Cardiac muscle cell (in vitro differentiated cells and primary cell): ENCODE results near the gene GNAT3. TPM values are rescaled to one million over a fixed set of nuclear protein-coding genes. Genes with fewer than 3 reads are reported as not detected.

Source experiments
- DNase-seq, 2 donors: peaks; one replicate each; pipeline versions ENCODE4 v3.0.0 to v3.0.0-alpha.2; 2010 to 2017; ENCODE audit warnings: low read depth in 1 of 2, low spot score in 1 of 2
- H3K27ac ChIP-seq: fragments of 200-600 bp; sonication (generic); 2 replicates; pipeline ENCODE4 v1.5.1; 2016
- H3K27me3 ChIP-seq: fragments of 200-600 bp; sonication (generic); 2 replicates; pipeline ENCODE4 v1.6.0; 2016; ENCODE audit warnings: control low read depth
- H3K36me3 ChIP-seq: fragments of 200-600 bp; sonication (generic); 2 replicates; pipeline ENCODE4 v1.5.1; 2016; ENCODE audit warnings: control low read depth
- H3K4me1 ChIP-seq: fragments of 200-600 bp; sonication (generic); 2 replicates; pipeline ENCODE4 v1.8.1; 2017; ENCODE audit warnings: low read depth, mild to moderate bottlenecking, mixed run types
- H3K4me3 ChIP-seq: fragments of 200-600 bp; sonication (generic); 2 replicates; pipeline ENCODE4 v1.5.1; 2016; ENCODE audit warnings: mild to moderate bottlenecking
- H3K9me3 ChIP-seq: fragments of 200-600 bp; sonication (generic); 2 replicates; pipeline ENCODE4 v1.5.1; 2017; ENCODE audit warnings: low read depth, mild to moderate bottlenecking, control low read depth
- CTCF ChIP-seq: IDR thresholded peaks from 2 replicates; pipeline ENCODE4 v1.5.1; 2012; ENCODE audit warnings: low read depth, mild to moderate bottlenecking, low read length
- polyA plus RNA-seq: library from polyadenylated mRNA; unstranded; fragments of >200 nt; fragmentation: Nextera tagmentation; extraction: Ambion mirVana; gene quantifications from 2 replicates; pipeline ENCODE4 v1.2.1, GENCODE V29; 2016
- total RNA-seq: library from RNA; depleted of rRNA; stranded (reverse); fragments of >200 nt; gene quantifications from 2 replicates; pipeline ENCODE4 v1.2.3, GENCODE V29; 2016

GNAT3 gene
- total and polyA plus RNA-seq, 2 experiments from 2014 or later, result not detected

GRCh38 chr7:80420876-80421275 lies 91.0 kb downstream of the GNAT3 start:
- no peaks in the 10 kb centered on the region for H3K36me3 ChIP-seq
- no peaks in the 10 kb centered on the region for H3K27me3 ChIP-seq
- H3K4me3 ChIP-seq, result no peak overlapping the region
- no peaks in the 10 kb centered on the region for H3K4me1 ChIP-seq
- H3K9me3 ChIP-seq, result no peaks in the 10 kb centered on the region
- no peak for DNase-seq
- no peak for TF ChIP-seq CTCF
- H3K27ac ChIP-seq, result no peak overlapping the region

DNA sequence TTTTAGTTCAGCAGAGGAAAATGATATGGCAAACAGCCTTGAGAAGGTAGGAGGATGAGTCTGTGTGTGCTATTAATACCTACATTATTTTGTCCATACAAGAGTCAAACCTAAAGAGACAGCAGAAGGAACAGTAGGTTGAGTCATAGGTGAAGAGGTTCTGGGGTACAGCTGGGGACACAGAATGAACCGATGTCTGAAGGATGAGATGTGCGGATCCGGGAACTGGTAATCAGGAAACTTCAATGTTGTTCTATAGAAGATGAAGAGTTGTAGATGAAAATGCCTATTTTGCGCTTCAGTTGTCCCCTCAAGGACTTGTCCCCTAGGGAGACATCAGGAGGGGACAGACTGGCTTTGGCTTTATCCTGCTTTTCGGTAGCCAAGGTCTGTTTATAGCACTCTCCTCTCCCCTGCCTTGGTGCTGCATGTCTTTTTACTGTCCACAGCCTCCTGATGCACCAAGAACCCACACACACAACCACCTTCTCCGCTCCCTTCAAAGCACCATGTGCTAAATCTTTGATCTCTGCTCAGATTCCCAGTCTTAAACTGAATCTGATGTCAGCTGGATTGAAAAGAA lies 94.6 kb downstream of the GNAT3 start:
- Histone ChIP-seq H3K9me3 (no peaks in the 10 kb centered on the region), H3K27me3 (no peaks in the 10 kb centered on the region), H3K36me3 (no peaks in the 10 kb centered on the region), H3K27ac (no peak overlapping the region), H3K4me1 (no peaks in the 10 kb centered on the region), H3K4me3 (no peak overlapping the region)
- no peak for TF ChIP-seq CTCF
- no peak for DNase-seq

- Histone ChIP-seq H3K4me3 (no peak overlapping the region), H3K36me3 (no peaks in the 10 kb centered on the region), H3K9me3 (no peaks in the 10 kb centered on the region), H3K4me1 (no peaks in the 10 kb centered on the region), H3K27ac (no peak overlapping the region), H3K27me3 (no peaks in the 10 kb centered on the region)
- DNase-seq, result peak in 1 of 2 donors; percentile 10
- TF ChIP-seq CTCF, result no peak
These were observed 96.3 kb downstream of the GNAT3 start for GRCh38 chr7:80415522-80415921.

DNA sequence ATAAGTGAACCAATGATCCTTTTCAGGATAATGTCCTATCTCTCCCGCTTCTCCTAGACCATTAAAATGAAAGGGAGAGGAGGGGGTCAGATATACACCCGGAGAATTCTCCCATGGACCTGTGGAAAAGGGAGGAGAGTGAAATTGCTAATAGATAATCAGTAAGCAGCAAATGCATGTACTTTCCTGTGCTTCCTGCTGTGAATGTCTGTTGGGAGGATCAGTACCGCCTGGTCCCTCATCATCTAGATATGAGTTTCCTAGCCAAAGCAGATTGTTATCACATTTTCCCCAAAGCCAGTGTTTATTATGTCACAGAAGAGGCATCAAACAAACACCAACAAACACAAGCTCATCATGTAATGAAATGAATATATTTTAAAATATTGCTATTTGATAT lies 96.8 kb downstream of the GNAT3 start:
- Histone ChIP-seq H3K27ac (no peak overlapping the region), H3K36me3 (no peaks in the 10 kb centered on the region), H3K27me3 (no peaks in the 10 kb centered on the region), H3K9me3 (no peaks in the 10 kb centered on the region), H3K4me1 (no peaks in the 10 kb centered on the region), H3K4me3 (no peak overlapping the region)
- DNase-seq, result no peak
- no peak for TF ChIP-seq CTCF

- H3K36me3 ChIP-seq, result no peaks in the 10 kb centered on the region
- DNase-seq, result peak in 1 of 2 donors; percentile 19
- TF ChIP-seq CTCF, result no peak
- H3K4me3 ChIP-seq, result no peak overlapping the region
- no peaks in the 10 kb centered on the region for H3K27me3 ChIP-seq
- H3K27ac ChIP-seq, result no peak overlapping the region
- no peaks in the 10 kb centered on the region for H3K9me3 ChIP-seq
- H3K4me1 ChIP-seq, result no peaks in the 10 kb centered on the region
These were observed 97.5 kb downstream of the GNAT3 start for GRCh38 chr7:80414331-80414730.
